PC-9 (cell line): ENCODE data around the gene PRKG1. TPM values are rescaled to one million over a fixed set of nuclear protein-coding genes. Genes with fewer than 3 reads are reported as not detected.

ENCODE experiments used
- BruUV-seq: library from RNA; stranded (reverse); fragments of 400-500 nt; replicated peaks from 2 replicates; lab custom pipeline; 2021; lab: Mats Ljungman, UMichigan
- CTCF ChIA-PET: fragments of 300-600 bp; sonication (Branson Sonifier 250); formaldehyde crosslinking; loops from one replicate; lab custom pipeline; 2022; ENCODE audit warnings: antibody characterized with exemption; lab: Charles Lee
- POLR2A ChIA-PET: fragments of 300-600 bp; sonication (Branson Sonifier 250); formaldehyde crosslinking; loops from one replicate; lab custom pipeline; 2022; ENCODE audit warnings: antibody characterized with exemption; ENCODE audit not compliant: unreplicated experiment; lab: Charles Lee
- DNase-seq, 2 experiments: peaks; one replicate each; pipeline versions ENCODE4 v3.0.0 to v3.0.0-alpha.2; 2015 to 2022; ENCODE audit warnings: mixed read lengths in 1 of 2
- H2AFZ ChIP-seq: fragments of 200-600 bp; sonication (generic); 2 replicates; pipeline ENCODE4 v1.8.1; 2017; ENCODE audit warnings: antibody characterized with exemption
- H3F3A ChIP-seq: fragments of 200-600 bp; sonication (generic); 2 replicates; pipeline ENCODE4 v1.8.1; 2017; ENCODE audit warnings: antibody characterized with exemption, mild to moderate bottlenecking, low read depth; ENCODE audit not compliant: insufficient read depth
- H3K27ac ChIP-seq: fragments of 200-600 bp; sonication (generic); 2 replicates; pipeline ENCODE4 v1.6.1; 2016; ENCODE audit warnings: mixed run types
- H3K27me3 ChIP-seq: fragments of 200-600 bp; sonication (generic); 2 replicates; pipeline ENCODE4 v1.6.1; 2016; ENCODE audit warnings: low read depth, mixed run types; ENCODE audit not compliant: insufficient read depth
- H3K36me3 ChIP-seq: fragments of 200-600 bp; sonication (generic); 2 replicates; pipeline ENCODE4 v1.6.1; 2016; ENCODE audit warnings: low read depth, mixed run types
- H3K4me1 ChIP-seq: fragments of 200-600 bp; sonication (generic); replicated peaks from 2 replicates; pipeline ENCODE4 v1.6.1; 2016; ENCODE audit warnings: mixed run types; ENCODE audit not compliant: insufficient read depth
- H3K4me2 ChIP-seq: fragments of 200-600 bp; sonication (generic); 2 replicates; pipeline ENCODE4 v1.6.1; 2017; ENCODE audit warnings: mixed run types
- H3K4me3 ChIP-seq: fragments of 200-600 bp; sonication (generic); 2 replicates; pipeline ENCODE4 v1.6.1; 2016; ENCODE audit warnings: mixed run types
- H3K79me2 ChIP-seq: fragments of 200-600 bp; sonication (generic); 2 replicates; pipeline ENCODE4 v1.6.1; 2017; ENCODE audit warnings: low read depth, mixed run types
- H3K9me2 ChIP-seq: fragments of 200-600 bp; sonication (generic); 2 replicates; pipeline ENCODE4 v1.8.1; 2017; ENCODE audit warnings: mild to moderate bottlenecking; ENCODE audit not compliant: insufficient read depth
- H3K9me3 ChIP-seq: fragments of 200-600 bp; sonication (generic); 2 replicates; pipeline ENCODE4 v1.8.1; 2016; ENCODE audit warnings: low read depth; ENCODE audit not compliant: insufficient read depth
- H4K20me1 ChIP-seq: fragments of 200-600 bp; sonication (generic); 2 replicates; pipeline ENCODE4 v1.8.1; 2017; ENCODE audit not compliant: insufficient read depth
- EZH2 ChIP-seq: fragments of 200-600 bp; sonication (generic); IDR thresholded peaks from 2 replicates; pipeline ENCODE4 v1.8.0; 2017; ENCODE audit warnings: antibody characterized with exemption, low read depth
- intact Hi-C: fragments of 100-400 bp; cut with micrococcal nuclease; formaldehyde crosslinking; loops from one replicate; pipeline ENCODE4 v1.10.0; 2022; ENCODE audit not compliant: unreplicated experiment
- total RNA-seq: library from RNA; stranded (reverse); gene quantifications from 2 replicates; pipeline ENCODE4 v1.2.3, GENCODE V29; 2021
- TF ChIP-seq, protein P1 (sequence below): fragments of 200-600 bp; sonication (generic); conservative IDR thresholded peaks from 2 replicates; pipeline ENCODE4 v1.6.1; 2017; ENCODE audit warnings: mixed run types, antibody characterized with exemption, mild to moderate bottlenecking, moderate library complexity

PRKG1 gene
- total RNA-seq, 1 experiment from 2014 or later: 0.70 TPM

DNA sequence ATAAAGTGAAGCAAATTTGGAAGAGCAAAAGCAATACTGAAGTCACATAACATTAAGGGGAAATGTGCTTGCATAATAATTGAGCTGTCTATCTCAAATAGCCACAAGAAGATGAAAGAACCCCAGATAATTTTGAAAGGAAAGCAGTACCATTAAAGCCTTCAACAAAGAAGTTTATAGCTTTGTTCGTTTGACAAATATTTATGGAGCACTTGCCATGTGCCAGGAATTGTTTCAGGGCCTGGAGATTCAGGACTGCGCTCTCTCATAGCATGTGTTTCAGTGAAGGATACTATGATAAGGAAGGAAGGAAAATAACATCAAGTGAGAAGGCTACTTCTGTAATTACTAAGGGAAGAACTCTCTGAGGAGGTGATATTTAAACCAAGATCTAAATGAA, 837.4 kb downstream of the PRKG1 start:
- CTCF ChIA-PET: interaction anchor here (0.6 kb wide), 1 partner anchor 246 kb away, joined by 6 read pairs; no protein-coding TSS in a partner anchor

DNA sequence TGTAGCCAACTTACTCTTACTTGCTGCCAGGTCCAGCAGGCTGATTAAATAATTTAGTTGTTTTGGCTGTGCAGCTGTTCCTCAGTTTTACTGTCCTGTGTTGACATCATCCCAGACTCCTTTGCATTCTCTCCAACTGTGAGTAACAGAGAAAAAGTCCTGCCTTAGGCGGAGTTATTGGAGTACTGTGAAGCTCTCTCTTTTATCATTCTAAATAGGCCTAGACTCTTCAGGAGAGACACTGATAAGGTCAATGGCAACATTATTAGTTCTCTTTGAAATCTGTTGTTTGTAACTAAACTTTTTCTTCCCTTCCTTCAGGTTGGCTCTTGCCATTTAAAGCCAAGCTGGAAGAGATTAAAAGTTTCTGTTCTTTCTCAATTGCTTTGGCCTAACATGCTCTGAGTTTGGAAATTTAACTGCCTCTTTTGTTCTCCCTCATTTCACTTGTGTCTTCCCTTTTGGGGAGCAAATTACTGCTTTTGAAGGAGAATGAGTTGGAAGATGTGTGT, 840.8 kb downstream of the PRKG1 start:
- no peaks in the 10 kb centered on the region for H3K36me3 ChIP-seq
- H3K4me1 ChIP-seq: no peaks in the 10 kb centered on the region
- intact Hi-C loops: no loop called here
- H3K4me3 ChIP-seq: no peak overlapping the region
- H3K9me3 ChIP-seq: no peaks in the 10 kb centered on the region
- no TSS peak for BruUV-seq
- no peaks in the 10 kb centered on the region for H3K27me3 ChIP-seq
- no peaks in the 10 kb centered on the region for H3F3A ChIP-seq
- ChIA-PET POLR2A (interaction anchor here (0.7 kb wide), 1 partner anchor 1226 kb away, joined by 8 read pairs; no protein-coding TSS in a partner anchor), CTCF (no interaction called here)
- H3K9me2 ChIP-seq: no peaks in the 10 kb centered on the region
- no peak overlapping the region for H3K27ac ChIP-seq
- H3K4me2 ChIP-seq: no peak overlapping the region
- DNase-seq: no peak
- H4K20me1 ChIP-seq: no peaks in the 10 kb centered on the region
- H2AFZ ChIP-seq: no peak overlapping the region
- TF ChIP-seq, protein P1, sequence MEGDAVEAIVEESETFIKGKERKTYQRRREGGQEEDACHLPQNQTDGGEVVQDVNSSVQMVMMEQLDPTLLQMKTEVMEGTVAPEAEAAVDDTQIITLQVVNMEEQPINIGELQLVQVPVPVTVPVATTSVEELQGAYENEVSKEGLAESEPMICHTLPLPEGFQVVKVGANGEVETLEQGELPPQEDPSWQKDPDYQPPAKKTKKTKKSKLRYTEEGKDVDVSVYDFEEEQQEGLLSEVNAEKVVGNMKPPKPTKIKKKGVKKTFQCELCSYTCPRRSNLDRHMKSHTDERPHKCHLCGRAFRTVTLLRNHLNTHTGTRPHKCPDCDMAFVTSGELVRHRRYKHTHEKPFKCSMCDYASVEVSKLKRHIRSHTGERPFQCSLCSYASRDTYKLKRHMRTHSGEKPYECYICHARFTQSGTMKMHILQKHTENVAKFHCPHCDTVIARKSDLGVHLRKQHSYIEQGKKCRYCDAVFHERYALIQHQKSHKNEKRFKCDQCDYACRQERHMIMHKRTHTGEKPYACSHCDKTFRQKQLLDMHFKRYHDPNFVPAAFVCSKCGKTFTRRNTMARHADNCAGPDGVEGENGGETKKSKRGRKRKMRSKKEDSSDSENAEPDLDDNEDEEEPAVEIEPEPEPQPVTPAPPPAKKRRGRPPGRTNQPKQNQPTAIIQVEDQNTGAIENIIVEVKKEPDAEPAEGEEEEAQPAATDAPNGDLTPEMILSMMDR: no peak
- no peak for TF ChIP-seq EZH2
- H3K79me2 ChIP-seq: no peaks in the 10 kb centered on the region

More for the DNA sequence above, 837.4 kb downstream of the PRKG1 start:
- intact Hi-C loops: no loop called here
- POLR2A ChIA-PET: no interaction called here
- H2AFZ ChIP-seq: no peak overlapping the region
- H3K9me2 ChIP-seq: no peaks in the 10 kb centered on the region
- TF ChIP-seq, protein P1: no peak
- no peak for TF ChIP-seq EZH2
- no peak overlapping the region for H3K27ac ChIP-seq
- H3F3A ChIP-seq: no peaks in the 10 kb centered on the region
- H3K36me3 ChIP-seq: no peaks in the 10 kb centered on the region
- H4K20me1 ChIP-seq: no peaks in the 10 kb centered on the region
- no peaks in the 10 kb centered on the region for H3K27me3 ChIP-seq
- no peaks in the 10 kb centered on the region for H3K79me2 ChIP-seq
- no peak overlapping the region for H3K4me2 ChIP-seq
- H3K4me1 ChIP-seq: no peaks in the 10 kb centered on the region
- H3K4me3 ChIP-seq: no peak overlapping the region
- DNase-seq: no peak
- no TSS peak for BruUV-seq
- no peaks in the 10 kb centered on the region for H3K9me3 ChIP-seq

GRCh38 chr10:51918440-51918839, 844.2 kb downstream of the PRKG1 start:
- Histone ChIP-seq H3K4me3 (no peak overlapping the region), H3K4me2 (no peak overlapping the region), H3K79me2 (no peaks in the 10 kb centered on the region), H3K9me2 (no peaks in the 10 kb centered on the region), H3K27ac (no peak overlapping the region), H4K20me1 (no peaks in the 10 kb centered on the region), H3F3A (no peaks in the 10 kb centered on the region), H3K36me3 (no peaks in the 10 kb centered on the region), H3K27me3 (no peaks in the 10 kb centered on the region), H3K9me3 (no peaks in the 10 kb centered on the region), H3K4me1 (no peaks in the 10 kb centered on the region), H2AFZ (no peak overlapping the region)
- BruUV-seq: no TSS peak
- ChIA-PET POLR2A (interaction anchor here (0.6 kb wide), 1 partner anchor 36 kb away, joined by 3 read pairs; no protein-coding TSS in a partner anchor), CTCF (no interaction called here)
- intact Hi-C loops: no loop called here
- DNase-seq: no peak
- no peak for TF ChIP-seq EZH2
- TF ChIP-seq, protein P1: no peak
